ENCODE results near the gene VPS4A.
"Not testable (repeated sequence)": the region's sequence is repeated elsewhere in the genome, so short reads cannot be mapped to it uniquely, and the experiment has no call there.

DNA sequence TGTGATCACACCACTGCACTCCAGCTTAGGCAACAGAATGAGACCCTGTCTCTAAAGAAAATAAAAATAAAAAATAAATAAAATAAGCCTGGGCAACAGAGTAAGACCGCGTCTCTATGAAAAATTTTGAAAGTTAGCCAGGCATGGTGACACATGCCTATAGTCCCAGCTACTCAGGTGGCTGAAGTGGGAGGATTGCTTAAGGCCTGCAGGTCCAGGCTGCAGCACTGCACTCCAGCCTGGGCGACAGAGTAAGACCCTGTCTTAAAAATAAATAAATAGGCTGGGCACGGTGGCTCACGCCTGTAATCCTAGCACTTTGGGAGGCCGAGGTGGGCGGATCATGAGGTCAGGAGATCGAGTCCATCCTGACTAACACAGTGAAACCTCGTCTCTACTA lies 19.5 kb upstream of the VPS4A start:
- TF ChIP-seq, protein P1, sequence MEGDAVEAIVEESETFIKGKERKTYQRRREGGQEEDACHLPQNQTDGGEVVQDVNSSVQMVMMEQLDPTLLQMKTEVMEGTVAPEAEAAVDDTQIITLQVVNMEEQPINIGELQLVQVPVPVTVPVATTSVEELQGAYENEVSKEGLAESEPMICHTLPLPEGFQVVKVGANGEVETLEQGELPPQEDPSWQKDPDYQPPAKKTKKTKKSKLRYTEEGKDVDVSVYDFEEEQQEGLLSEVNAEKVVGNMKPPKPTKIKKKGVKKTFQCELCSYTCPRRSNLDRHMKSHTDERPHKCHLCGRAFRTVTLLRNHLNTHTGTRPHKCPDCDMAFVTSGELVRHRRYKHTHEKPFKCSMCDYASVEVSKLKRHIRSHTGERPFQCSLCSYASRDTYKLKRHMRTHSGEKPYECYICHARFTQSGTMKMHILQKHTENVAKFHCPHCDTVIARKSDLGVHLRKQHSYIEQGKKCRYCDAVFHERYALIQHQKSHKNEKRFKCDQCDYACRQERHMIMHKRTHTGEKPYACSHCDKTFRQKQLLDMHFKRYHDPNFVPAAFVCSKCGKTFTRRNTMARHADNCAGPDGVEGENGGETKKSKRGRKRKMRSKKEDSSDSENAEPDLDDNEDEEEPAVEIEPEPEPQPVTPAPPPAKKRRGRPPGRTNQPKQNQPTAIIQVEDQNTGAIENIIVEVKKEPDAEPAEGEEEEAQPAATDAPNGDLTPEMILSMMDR (IDR thresholded peaks at IDR 0.05; ENCODE audit: insufficient read depth, low read length) = not testable (repeated sequence)
- TF ChIP-seq, protein P2, sequence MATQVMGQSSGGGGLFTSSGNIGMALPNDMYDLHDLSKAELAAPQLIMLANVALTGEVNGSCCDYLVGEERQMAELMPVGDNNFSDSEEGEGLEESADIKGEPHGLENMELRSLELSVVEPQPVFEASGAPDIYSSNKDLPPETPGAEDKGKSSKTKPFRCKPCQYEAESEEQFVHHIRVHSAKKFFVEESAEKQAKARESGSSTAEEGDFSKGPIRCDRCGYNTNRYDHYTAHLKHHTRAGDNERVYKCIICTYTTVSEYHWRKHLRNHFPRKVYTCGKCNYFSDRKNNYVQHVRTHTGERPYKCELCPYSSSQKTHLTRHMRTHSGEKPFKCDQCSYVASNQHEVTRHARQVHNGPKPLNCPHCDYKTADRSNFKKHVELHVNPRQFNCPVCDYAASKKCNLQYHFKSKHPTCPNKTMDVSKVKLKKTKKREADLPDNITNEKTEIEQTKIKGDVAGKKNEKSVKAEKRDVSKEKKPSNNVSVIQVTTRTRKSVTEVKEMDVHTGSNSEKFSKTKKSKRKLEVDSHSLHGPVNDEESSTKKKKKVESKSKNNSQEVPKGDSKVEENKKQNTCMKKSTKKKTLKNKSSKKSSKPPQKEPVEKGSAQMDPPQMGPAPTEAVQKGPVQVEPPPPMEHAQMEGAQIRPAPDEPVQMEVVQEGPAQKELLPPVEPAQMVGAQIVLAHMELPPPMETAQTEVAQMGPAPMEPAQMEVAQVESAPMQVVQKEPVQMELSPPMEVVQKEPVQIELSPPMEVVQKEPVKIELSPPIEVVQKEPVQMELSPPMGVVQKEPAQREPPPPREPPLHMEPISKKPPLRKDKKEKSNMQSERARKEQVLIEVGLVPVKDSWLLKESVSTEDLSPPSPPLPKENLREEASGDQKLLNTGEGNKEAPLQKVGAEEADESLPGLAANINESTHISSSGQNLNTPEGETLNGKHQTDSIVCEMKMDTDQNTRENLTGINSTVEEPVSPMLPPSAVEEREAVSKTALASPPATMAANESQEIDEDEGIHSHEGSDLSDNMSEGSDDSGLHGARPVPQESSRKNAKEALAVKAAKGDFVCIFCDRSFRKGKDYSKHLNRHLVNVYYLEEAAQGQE (IDR thresholded peaks at IDR 0.05; ENCODE audit: insufficient replicate concordance, low read depth) = not testable (repeated sequence)
- not testable (repeated sequence) for TF ChIP-seq GABPA (IDR thresholded peaks at IDR 0.05; ENCODE audit: low read depth)

Data from HL-60 (cell line).